Nephron progenitor cell (in vitro differentiated cells): ENCODE measurements around the gene SUFU.
"Not testable (repeated sequence)": the region's sequence is repeated elsewhere in the genome, so short reads cannot be mapped to it uniquely, and the experiment has no call there.

Source experiments
- DNase-seq: peaks from one replicate; pipeline ENCODE4 v3.0.0; 2021
- H3K27ac Mint-ChIP-seq: 2 replicates; pipeline ENCODE4 v1.8.0; 2021; ENCODE audit warnings: mild to moderate bottlenecking, moderate library complexity, mixed read lengths
- H3K27me3 Mint-ChIP-seq: 2 replicates; pipeline ENCODE4 v1.8.0; 2021; ENCODE audit warnings: mild to moderate bottlenecking, low read depth, mixed read lengths; ENCODE audit not compliant: poor library complexity
- H3K36me3 Mint-ChIP-seq: 2 replicates; pipeline ENCODE4 v1.8.0; 2021; ENCODE audit warnings: low read depth, mixed read lengths
- H3K4me1 Mint-ChIP-seq: 2 replicates; pipeline ENCODE4 v1.8.0; 2021; ENCODE audit warnings: mixed read lengths
- H3K4me3 Mint-ChIP-seq: 2 replicates; pipeline ENCODE4 v1.8.0; 2021; ENCODE audit warnings: mild to moderate bottlenecking, moderate library complexity, mixed read lengths
- H3K9me3 Mint-ChIP-seq: 2 replicates; pipeline ENCODE4 v1.8.0; 2021; ENCODE audit warnings: mild to moderate bottlenecking, moderate library complexity, mixed read lengths
- CTCF ChIP-seq: fragments of 200-600 bp; sonication (generic); IDR thresholded peaks from 2 replicates; pipeline ENCODE4 v1.5.0; 2021; ENCODE audit warnings: antibody characterized with exemption

SUFU gene

GRCh38 chr10:102492344-102492939 lies 11.3 kb upstream of the SUFU start:
- H3K9me3 Mint-ChIP-seq = no peaks in the 10 kb centered on the region
- no peaks in the 10 kb centered on the region for H3K27me3 Mint-ChIP-seq
- TF ChIP-seq CTCF = no peak
- no peak overlapping the region for H3K4me3 Mint-ChIP-seq
- peaks cover 43% of the 10 kb centered on the region for H3K36me3 Mint-ChIP-seq
- peaks cover 14% of the 10 kb centered on the region for H3K4me1 Mint-ChIP-seq
- DNase-seq = no peak
- no peak overlapping the region for H3K27ac Mint-ChIP-seq

DNA sequence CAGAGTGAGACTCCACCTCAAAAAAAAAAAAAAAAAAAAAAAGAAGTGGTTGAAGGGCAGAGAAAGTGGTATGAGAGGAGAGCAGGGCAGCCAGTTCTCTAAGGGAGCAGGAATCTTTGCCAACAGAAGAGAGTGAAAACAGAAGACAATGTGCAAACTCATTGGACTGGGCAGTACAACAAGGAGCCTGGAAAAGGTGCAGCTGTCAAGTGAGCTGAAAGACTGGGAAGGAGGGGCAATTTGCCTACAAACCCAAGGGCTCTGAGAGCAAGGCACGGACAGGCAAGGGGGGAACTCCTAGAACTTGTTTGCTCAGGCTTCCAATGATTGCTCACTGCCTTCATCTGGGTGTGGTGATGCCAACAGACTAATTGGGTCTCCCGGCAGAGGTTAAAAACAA lies 10.8 kb upstream of the SUFU start:
- Mint-ChIP-seq H3K27me3 (no peaks in the 10 kb centered on the region), H3K27ac (no peak overlapping the region)
- no peak for DNase-seq

GRCh38 chr10:102493771-102494170 lies 10.0 kb upstream of the SUFU start:
- H3K4me3 Mint-ChIP-seq = no peak overlapping the region
- no peak overlapping the region for H3K27ac Mint-ChIP-seq
- H3K9me3 Mint-ChIP-seq = no peaks in the 10 kb centered on the region
- no peak for DNase-seq
- H3K36me3 Mint-ChIP-seq = peaks cover 34% of the 10 kb centered on the region
- H3K27me3 Mint-ChIP-seq = no peaks in the 10 kb centered on the region
- no peak for TF ChIP-seq CTCF
- H3K4me1 Mint-ChIP-seq = peaks cover 15% of the 10 kb centered on the region

More for the DNA sequence above, 10.8 kb upstream of the SUFU start:
- Mint-ChIP-seq H3K4me3 (no peak overlapping the region), H3K4me1 (peaks cover 14% of the 10 kb centered on the region), H3K9me3 (no peaks in the 10 kb centered on the region), H3K36me3 (peaks cover 39% of the 10 kb centered on the region)
- TF ChIP-seq CTCF = no peak

DNA sequence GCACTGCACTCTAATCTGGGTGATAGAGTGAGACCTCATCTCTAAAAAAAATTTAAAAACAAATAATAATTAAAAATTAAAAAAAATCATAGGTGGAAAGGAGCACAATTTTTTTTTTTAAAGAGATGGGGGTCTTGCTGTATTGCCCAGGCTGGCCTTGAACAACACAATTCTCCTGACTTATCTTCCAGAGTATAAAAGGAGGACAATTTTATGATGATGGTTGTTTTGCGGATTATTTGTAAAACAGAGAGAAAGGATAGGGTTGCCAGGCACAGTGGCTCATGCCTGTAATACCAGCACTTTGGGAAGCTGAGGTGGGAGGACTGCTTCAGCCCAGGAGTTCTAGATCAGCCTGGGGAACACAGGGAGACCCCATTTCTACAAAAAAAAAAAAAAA lies 6.2 kb upstream of the SUFU start:
- peaks cover 25% of the 10 kb centered on the region for H3K36me3 Mint-ChIP-seq
- no peak for DNase-seq
- no peak for TF ChIP-seq CTCF
- no peaks in the 10 kb centered on the region for H3K9me3 Mint-ChIP-seq
- H3K4me1 Mint-ChIP-seq = peaks cover 27% of the 10 kb centered on the region
- no peak overlapping the region for H3K4me3 Mint-ChIP-seq
- no peak overlapping the region for H3K27ac Mint-ChIP-seq
- H3K27me3 Mint-ChIP-seq = no peaks in the 10 kb centered on the region

GRCh38 chr10:102499356-102499755 lies 4.4 kb upstream of the SUFU start:
- H3K9me3 Mint-ChIP-seq = no peaks in the 10 kb centered on the region
- H3K4me3 Mint-ChIP-seq = peak overlapping the region; percentile 7
- H3K4me1 Mint-ChIP-seq = peaks cover 15% of the 10 kb centered on the region
- no peak overlapping the region for H3K27ac Mint-ChIP-seq
- no peak for DNase-seq
- H3K27me3 Mint-ChIP-seq = no peaks in the 10 kb centered on the region
- TF ChIP-seq CTCF = no peak
- H3K36me3 Mint-ChIP-seq = peaks cover 13% of the 10 kb centered on the region

GRCh38 chr10:102500686-102501085 lies 3.1 kb upstream of the SUFU start:
- H3K4me1 Mint-ChIP-seq = peaks cover 27% of the 10 kb centered on the region
- H3K27me3 Mint-ChIP-seq, H3K4me3 Mint-ChIP-seq: not testable (repeated sequence)

More at GRCh38 chr10:102500686-102501085, 3.1 kb upstream of the SUFU start:
- DNase-seq, H3K27ac Mint-ChIP-seq, H3K9me3 Mint-ChIP-seq: not testable (repeated sequence)
- peaks cover 11% of the 10 kb centered on the region for H3K36me3 Mint-ChIP-seq
